WTC11 (cell line): ENCODE measurements around the gene DOCK1. TPM values are rescaled to one million over a fixed set of nuclear protein-coding genes. Genes with fewer than 3 reads are reported as not detected.

Experiments used
- ATAC-seq: fragments of 200-7000 bp; cut with Tn5 transposase; 2 replicates; pipeline ENCODE4 v1.10.0; 2021; ENCODE audit warnings: mild to moderate bottlenecking, moderate library complexity
- CTCF ChIA-PET: fragments of 300-600 bp; sonication (Branson Sonifier 250); formaldehyde crosslinking; loops from one replicate; lab custom pipeline; 2021; ENCODE audit warnings: antibody characterized with exemption; lab: Charles Lee
- POLR2A ChIA-PET: fragments of 350-600 bp; sonication (Branson Sonifier 250); formaldehyde crosslinking; loops from one replicate; lab custom pipeline; 2021; ENCODE audit warnings: antibody characterized with exemption; lab: Charles Lee
- DNase-seq: peaks from one replicate; pipeline ENCODE4 v3.0.0; 2021; ENCODE audit warnings: low spot score
- H3K27ac Mint-ChIP-seq: 2 replicates; pipeline ENCODE4 v1.8.0; 2021; ENCODE audit warnings: mixed read lengths
- H3K27me3 Mint-ChIP-seq: 2 replicates; pipeline ENCODE4 v1.8.0; 2021; ENCODE audit warnings: low read depth, mild to moderate bottlenecking, moderate library complexity, mixed read lengths
- H3K36me3 Mint-ChIP-seq: 2 replicates; pipeline ENCODE4 v1.8.0; 2021; ENCODE audit warnings: mixed read lengths
- H3K4me1 Mint-ChIP-seq: 2 replicates; pipeline ENCODE4 v1.8.0; 2022; ENCODE audit warnings: mixed read lengths
- H3K4me3 Mint-ChIP-seq: 2 replicates; pipeline ENCODE4 v1.8.0; 2021; ENCODE audit warnings: mild to moderate bottlenecking, moderate library complexity, mixed read lengths
- H3K9me3 Mint-ChIP-seq: 2 replicates; pipeline ENCODE4 v1.8.0; 2021; ENCODE audit warnings: mixed read lengths
- ELF4 ChIP-seq: sonication (generic); formaldehyde crosslinking; IDR thresholded peaks from 2 replicates; pipeline ENCODE4 v1.8.1; 2022; ENCODE audit warnings: low read depth, mild to moderate bottlenecking, moderate library complexity, missing genetic modification reagents
- GRHL2 ChIP-seq: fragments of 250-450 bp; sonication (Bioruptor Pico); IDR thresholded peaks from 2 replicates; pipeline ENCODE4 v1.8.0; 2022; ENCODE audit warnings: mild to moderate bottlenecking, moderate library complexity; ENCODE audit not compliant: insufficient replicate concordance, severe bottlenecking
- GTF2I ChIP-seq: fragments of 250-450 bp; sonication (Bioruptor Pico); conservative IDR thresholded peaks from 2 replicates; pipeline ENCODE4 v1.4.0; 2021; ENCODE audit warnings: mild to moderate bottlenecking
- IRF2 ChIP-seq: sonication (generic); formaldehyde crosslinking; IDR thresholded peaks from 2 replicates; pipeline ENCODE4 v1.8.0; 2022; ENCODE audit warnings: low read depth, missing genetic modification reagents, borderline replicate concordance
- MXD4 ChIP-seq: fragments of 250-450 bp; sonication (Bioruptor Pico); IDR thresholded peaks from 2 replicates; pipeline ENCODE4 v1.8.0; 2021; ENCODE audit warnings: mild to moderate bottlenecking, moderate library complexity, borderline replicate concordance
- NR1H2 ChIP-seq: sonication (generic); formaldehyde crosslinking; IDR thresholded peaks from 2 replicates; pipeline ENCODE4 v1.9.0; 2021; ENCODE audit warnings: mild to moderate bottlenecking, moderate library complexity, missing genetic modification reagents
- TCF7 ChIP-seq: sonication (generic); formaldehyde crosslinking; IDR thresholded peaks from 2 replicates; pipeline ENCODE4 v1.8.0; 2022; ENCODE audit warnings: mild to moderate bottlenecking, low read depth, missing genetic modification reagents, moderate library complexity
- TEAD1 ChIP-seq: sonication (generic); formaldehyde crosslinking; IDR thresholded peaks from 2 replicates; pipeline ENCODE4 v1.8.0; 2022; ENCODE audit warnings: mild to moderate bottlenecking, missing genetic modification reagents
- TEAD4 ChIP-seq: sonication (generic); formaldehyde crosslinking; IDR thresholded peaks from 2 replicates; pipeline ENCODE4 v1.8.0; 2022; ENCODE audit warnings: mild to moderate bottlenecking, missing genetic modification reagents
- ZNF219 ChIP-seq: sonication (generic); formaldehyde crosslinking; IDR thresholded peaks from 2 replicates; pipeline ENCODE4 v1.8.0; 2023; ENCODE audit warnings: missing genetic modification reagents, mild to moderate bottlenecking, borderline replicate concordance
- ZNF671 ChIP-seq: fragments of 250-450 bp; sonication (Bioruptor Pico); IDR thresholded peaks from 2 replicates; pipeline ENCODE4 v1.8.0; 2021; ENCODE audit warnings: mild to moderate bottlenecking
- total RNA-seq: library from RNA; stranded (reverse); gene quantifications from 3 replicates; pipeline ENCODE4 v1.2.3, GENCODE V29; 2021
- TF ChIP-seq, protein P1 (sequence below): sonication (generic); formaldehyde crosslinking; conservative IDR thresholded peaks from 2 replicates; pipeline ENCODE4 v1.8.1; 2023; ENCODE audit warnings: mild to moderate bottlenecking, low read depth, missing genetic modification reagents, moderate library complexity
- TF ChIP-seq, protein P2 (sequence below): sonication (generic); formaldehyde crosslinking; IDR thresholded peaks from 2 replicates; pipeline ENCODE4 v1.8.0; 2022; ENCODE audit warnings: mild to moderate bottlenecking, missing genetic modification reagents
- TF ChIP-seq, protein P3 (sequence below): sonication (generic); formaldehyde crosslinking; IDR thresholded peaks from 2 replicates; pipeline ENCODE4 v1.8.0; 2022; ENCODE audit warnings: mild to moderate bottlenecking, missing genetic modification reagents
- TF ChIP-seq, protein P4 (sequence below): fragments of 250-450 bp; sonication (Bioruptor Pico); conservative IDR thresholded peaks from 2 replicates; pipeline ENCODE4 v1.9.0; 2021; ENCODE audit warnings: mild to moderate bottlenecking
- TF ChIP-seq, protein P5 (sequence below): sonication (generic); formaldehyde crosslinking; IDR thresholded peaks from 2 replicates; pipeline ENCODE4 v1.8.0; 2023; ENCODE audit warnings: missing genetic modification reagents, mild to moderate bottlenecking, borderline replicate concordance
- TF ChIP-seq, protein P6 (sequence below): sonication (generic); formaldehyde crosslinking; IDR thresholded peaks from 2 replicates; pipeline ENCODE4 v1.8.1; 2023; ENCODE audit warnings: mild to moderate bottlenecking, moderate library complexity, missing genetic modification reagents
- TF ChIP-seq, protein P7 (sequence below): sonication (generic); formaldehyde crosslinking; IDR thresholded peaks from 2 replicates; pipeline ENCODE4 v1.8.1; 2023; ENCODE audit warnings: mild to moderate bottlenecking, missing genetic modification reagents

DOCK1 gene
- total RNA-seq, 1 experiment from 2014 or later: 52.1 TPM

DNA sequence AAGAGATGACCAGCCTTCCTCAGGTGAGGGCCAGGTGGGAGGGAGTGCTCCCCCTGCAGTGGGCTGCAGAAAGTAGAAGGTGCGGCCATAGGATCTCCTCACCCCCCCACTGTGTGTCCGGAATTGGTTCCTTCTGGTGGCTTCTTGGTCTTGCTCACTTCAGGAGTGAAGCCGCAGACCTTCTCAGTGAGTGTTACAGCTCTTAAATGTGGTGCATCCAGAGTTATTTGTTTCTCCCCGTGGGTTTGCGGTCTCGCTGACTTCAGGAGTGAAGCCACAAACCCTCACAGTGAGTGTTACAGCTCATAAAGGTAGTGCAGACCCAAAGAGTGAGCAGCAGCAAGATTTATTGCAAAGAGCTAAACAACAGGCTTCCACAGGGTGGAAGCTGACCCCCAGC, 553.6 kb downstream of the DOCK1 start:
- peaks cover 39% of the 10 kb centered on the region for H3K9me3 Mint-ChIP-seq
- H3K4me3 Mint-ChIP-seq: no peak overlapping the region
- H3K27me3 Mint-ChIP-seq: no peaks in the 10 kb centered on the region; the same call in 1 of the 2 replicates
- CTCF ChIA-PET: no interaction called here
- H3K4me1 Mint-ChIP-seq: no peaks in the 10 kb centered on the region
- peak; percentile 38 for ATAC-seq
- H3K36me3 Mint-ChIP-seq: peaks cover 9% of the 10 kb centered on the region
- H3K27ac Mint-ChIP-seq: no peak overlapping the region
- POLR2A ChIA-PET: no interaction called here
- TF ChIP-seq TCF7 (CRISPR knock-in tag) (no peak), GRHL2 (CRISPR knock-in tag) (no peak), IRF2 (CRISPR knock-in tag) (no peak), ZNF671 (no peak), ELF4 (CRISPR knock-in tag) (no peak), ZNF219 (no peak), MXD4 (CRISPR knock-in tag) (no peak), GTF2I (no peak), TEAD4 (no peak), NR1H2 (CRISPR knock-in tag) (no peak), TEAD1 (CRISPR knock-in tag) (no peak)
- TF ChIP-seq, protein P1, sequence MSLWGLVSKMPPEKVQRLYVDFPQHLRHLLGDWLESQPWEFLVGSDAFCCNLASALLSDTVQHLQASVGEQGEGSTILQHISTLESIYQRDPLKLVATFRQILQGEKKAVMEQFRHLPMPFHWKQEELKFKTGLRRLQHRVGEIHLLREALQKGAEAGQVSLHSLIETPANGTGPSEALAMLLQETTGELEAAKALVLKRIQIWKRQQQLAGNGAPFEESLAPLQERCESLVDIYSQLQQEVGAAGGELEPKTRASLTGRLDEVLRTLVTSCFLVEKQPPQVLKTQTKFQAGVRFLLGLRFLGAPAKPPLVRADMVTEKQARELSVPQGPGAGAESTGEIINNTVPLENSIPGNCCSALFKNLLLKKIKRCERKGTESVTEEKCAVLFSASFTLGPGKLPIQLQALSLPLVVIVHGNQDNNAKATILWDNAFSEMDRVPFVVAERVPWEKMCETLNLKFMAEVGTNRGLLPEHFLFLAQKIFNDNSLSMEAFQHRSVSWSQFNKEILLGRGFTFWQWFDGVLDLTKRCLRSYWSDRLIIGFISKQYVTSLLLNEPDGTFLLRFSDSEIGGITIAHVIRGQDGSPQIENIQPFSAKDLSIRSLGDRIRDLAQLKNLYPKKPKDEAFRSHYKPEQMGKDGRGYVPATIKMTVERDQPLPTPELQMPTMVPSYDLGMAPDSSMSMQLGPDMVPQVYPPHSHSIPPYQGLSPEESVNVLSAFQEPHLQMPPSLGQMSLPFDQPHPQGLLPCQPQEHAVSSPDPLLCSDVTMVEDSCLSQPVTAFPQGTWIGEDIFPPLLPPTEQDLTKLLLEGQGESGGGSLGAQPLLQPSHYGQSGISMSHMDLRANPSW (CRISPR knock-in tag): no peak
- TF ChIP-seq, protein P2, sequence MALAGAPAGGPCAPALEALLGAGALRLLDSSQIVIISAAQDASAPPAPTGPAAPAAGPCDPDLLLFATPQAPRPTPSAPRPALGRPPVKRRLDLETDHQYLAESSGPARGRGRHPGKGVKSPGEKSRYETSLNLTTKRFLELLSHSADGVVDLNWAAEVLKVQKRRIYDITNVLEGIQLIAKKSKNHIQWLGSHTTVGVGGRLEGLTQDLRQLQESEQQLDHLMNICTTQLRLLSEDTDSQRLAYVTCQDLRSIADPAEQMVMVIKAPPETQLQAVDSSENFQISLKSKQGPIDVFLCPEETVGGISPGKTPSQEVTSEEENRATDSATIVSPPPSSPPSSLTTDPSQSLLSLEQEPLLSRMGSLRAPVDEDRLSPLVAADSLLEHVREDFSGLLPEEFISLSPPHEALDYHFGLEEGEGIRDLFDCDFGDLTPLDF (CRISPR knock-in tag): no peak
- TF ChIP-seq, protein P3, sequence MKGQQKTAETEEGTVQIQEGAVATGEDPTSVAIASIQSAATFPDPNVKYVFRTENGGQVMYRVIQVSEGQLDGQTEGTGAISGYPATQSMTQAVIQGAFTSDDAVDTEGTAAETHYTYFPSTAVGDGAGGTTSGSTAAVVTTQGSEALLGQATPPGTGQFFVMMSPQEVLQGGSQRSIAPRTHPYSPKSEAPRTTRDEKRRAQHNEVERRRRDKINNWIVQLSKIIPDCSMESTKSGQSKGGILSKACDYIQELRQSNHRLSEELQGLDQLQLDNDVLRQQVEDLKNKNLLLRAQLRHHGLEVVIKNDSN: no peak
- TF ChIP-seq, protein P4, sequence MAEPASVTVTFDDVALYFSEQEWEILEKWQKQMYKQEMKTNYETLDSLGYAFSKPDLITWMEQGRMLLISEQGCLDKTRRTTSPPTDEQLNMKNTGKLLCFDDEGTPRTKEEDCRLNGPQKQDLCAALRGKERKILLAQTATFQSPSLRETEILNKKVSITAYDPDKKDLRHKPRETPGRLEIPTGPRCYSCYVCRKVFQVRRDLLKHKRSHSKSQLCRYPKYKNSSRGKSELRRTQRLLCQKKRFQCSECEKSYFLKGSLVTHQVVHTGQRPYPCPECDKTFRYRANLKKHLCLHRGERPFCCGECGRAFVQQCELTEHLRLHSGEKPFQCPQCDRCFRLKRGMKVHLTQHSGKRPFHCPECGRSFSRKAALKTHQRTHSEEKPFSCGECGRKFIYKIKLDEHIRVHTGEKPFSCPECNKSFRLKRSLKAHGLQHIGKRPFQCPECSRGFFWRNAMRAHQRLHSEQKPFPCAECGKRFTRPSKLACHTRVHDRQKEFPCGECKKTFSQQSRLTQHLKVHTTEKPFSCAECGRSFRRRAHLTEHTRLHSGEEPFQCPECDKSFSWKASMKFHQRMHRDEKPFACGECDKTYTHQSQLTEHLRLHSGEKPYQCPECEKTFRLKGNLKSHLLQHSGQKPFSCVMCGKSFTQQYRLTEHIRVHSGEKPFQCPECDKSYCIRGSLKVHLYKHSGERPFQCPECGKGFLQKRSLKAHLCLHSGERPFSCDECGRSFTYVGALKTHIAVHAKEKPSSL (CRISPR knock-in tag): no peak
- TF ChIP-seq, protein P5, sequence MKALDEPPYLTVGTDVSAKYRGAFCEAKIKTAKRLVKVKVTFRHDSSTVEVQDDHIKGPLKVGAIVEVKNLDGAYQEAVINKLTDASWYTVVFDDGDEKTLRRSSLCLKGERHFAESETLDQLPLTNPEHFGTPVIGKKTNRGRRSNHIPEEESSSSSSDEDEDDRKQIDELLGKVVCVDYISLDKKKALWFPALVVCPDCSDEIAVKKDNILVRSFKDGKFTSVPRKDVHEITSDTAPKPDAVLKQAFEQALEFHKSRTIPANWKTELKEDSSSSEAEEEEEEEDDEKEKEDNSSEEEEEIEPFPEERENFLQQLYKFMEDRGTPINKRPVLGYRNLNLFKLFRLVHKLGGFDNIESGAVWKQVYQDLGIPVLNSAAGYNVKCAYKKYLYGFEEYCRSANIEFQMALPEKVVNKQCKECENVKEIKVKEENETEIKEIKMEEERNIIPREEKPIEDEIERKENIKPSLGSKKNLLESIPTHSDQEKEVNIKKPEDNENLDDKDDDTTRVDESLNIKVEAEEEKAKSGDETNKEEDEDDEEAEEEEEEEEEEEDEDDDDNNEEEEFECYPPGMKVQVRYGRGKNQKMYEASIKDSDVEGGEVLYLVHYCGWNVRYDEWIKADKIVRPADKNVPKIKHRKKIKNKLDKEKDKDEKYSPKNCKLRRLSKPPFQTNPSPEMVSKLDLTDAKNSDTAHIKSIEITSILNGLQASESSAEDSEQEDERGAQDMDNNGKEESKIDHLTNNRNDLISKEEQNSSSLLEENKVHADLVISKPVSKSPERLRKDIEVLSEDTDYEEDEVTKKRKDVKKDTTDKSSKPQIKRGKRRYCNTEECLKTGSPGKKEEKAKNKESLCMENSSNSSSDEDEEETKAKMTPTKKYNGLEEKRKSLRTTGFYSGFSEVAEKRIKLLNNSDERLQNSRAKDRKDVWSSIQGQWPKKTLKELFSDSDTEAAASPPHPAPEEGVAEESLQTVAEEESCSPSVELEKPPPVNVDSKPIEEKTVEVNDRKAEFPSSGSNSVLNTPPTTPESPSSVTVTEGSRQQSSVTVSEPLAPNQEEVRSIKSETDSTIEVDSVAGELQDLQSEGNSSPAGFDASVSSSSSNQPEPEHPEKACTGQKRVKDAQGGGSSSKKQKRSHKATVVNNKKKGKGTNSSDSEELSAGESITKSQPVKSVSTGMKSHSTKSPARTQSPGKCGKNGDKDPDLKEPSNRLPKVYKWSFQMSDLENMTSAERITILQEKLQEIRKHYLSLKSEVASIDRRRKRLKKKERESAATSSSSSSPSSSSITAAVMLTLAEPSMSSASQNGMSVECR (CRISPR knock-in tag): no peak
- TF ChIP-seq, protein P6, sequence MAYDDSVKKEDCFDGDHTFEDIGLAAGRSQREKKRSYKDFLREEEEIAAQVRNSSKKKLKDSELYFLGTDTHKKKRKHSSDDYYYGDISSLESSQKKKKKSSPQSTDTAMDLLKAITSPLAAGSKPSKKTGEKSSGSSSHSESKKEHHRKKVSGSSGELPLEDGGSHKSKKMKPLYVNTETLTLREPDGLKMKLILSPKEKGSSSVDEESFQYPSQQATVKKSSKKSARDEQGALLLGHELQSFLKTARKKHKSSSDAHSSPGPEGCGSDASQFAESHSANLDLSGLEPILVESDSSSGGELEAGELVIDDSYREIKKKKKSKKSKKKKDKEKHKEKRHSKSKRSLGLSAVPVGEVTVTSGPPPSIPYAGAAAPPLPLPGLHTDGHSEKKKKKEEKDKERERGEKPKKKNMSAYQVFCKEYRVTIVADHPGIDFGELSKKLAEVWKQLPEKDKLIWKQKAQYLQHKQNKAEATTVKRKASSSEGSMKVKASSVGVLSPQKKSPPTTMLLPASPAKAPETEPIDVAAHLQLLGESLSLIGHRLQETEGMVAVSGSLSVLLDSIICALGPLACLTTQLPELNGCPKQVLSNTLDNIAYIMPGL (CRISPR knock-in tag): no peak
- TF ChIP-seq, protein P7, sequence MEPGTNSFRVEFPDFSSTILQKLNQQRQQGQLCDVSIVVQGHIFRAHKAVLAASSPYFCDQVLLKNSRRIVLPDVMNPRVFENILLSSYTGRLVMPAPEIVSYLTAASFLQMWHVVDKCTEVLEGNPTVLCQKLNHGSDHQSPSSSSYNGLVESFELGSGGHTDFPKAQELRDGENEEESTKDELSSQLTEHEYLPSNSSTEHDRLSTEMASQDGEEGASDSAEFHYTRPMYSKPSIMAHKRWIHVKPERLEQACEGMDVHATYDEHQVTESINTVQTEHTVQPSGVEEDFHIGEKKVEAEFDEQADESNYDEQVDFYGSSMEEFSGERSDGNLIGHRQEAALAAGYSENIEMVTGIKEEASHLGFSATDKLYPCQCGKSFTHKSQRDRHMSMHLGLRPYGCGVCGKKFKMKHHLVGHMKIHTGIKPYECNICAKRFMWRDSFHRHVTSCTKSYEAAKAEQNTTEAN: no peak
- DNase-seq: no peak
